IMR-90 (cell line): ENCODE results near the gene PCDHA4.

Experiments
- FOS ChIP-seq: fragments of 150-350 bp; IDR thresholded peaks from 2 replicates; pipeline ENCODE4 v1.6.1; 2016; ENCODE audit warnings: low read depth, low read length
- MAFK ChIP-seq: IDR thresholded peaks from 2 replicates; pipeline ENCODE4 v1.6.1; 2012; ENCODE audit warnings: low read depth, low read length, improper control_type of control experiment
- NFE2L2 ChIP-seq: fragments of 150-350 bp; IDR thresholded peaks from 2 replicates; pipeline ENCODE4 v1.6.1; 2016; ENCODE audit warnings: low read depth, mild to moderate bottlenecking, low read length
- POLR2A ChIP-seq: IDR thresholded peaks from 2 replicates; pipeline ENCODE4 v1.6.1; 2012; ENCODE audit warnings: mild to moderate bottlenecking, low read depth, low read length
- RAD21 ChIP-seq: IDR thresholded peaks from 2 replicates; pipeline ENCODE4 v1.6.1; 2012; ENCODE audit warnings: low read length, improper control_type of control experiment
- RCOR1 ChIP-seq: IDR thresholded peaks from 2 replicates; pipeline ENCODE4 v1.6.1; 2012; ENCODE audit warnings: mild to moderate bottlenecking, low read length, improper control_type of control experiment; ENCODE audit not compliant: insufficient replicate concordance
- RFX5 ChIP-seq: IDR thresholded peaks from 2 replicates; pipeline ENCODE4 v1.8.0; 2012; ENCODE audit warnings: low read depth, mild to moderate bottlenecking, low read length, moderate library complexity
- SMC3 ChIP-seq: fragments of 150-350 bp; IDR thresholded peaks from 2 replicates; pipeline ENCODE4 v1.6.1; 2016; ENCODE audit warnings: low read depth, mild to moderate bottlenecking, antibody characterized with exemption, low read length, moderate library complexity
- TF ChIP-seq, protein P1 (sequence below): conservative IDR thresholded peaks from 2 replicates; pipeline ENCODE4 v1.5.1; 2012; ENCODE audit warnings: mild to moderate bottlenecking, low read depth, low read length, improper control_type of control experiment
- TF ChIP-seq, protein P2 (sequence below): fragments of 150-350 bp; IDR thresholded peaks from 2 replicates; pipeline ENCODE4 v1.6.1; 2016; ENCODE audit warnings: low read depth, mild to moderate bottlenecking, low read length, moderate library complexity, borderline replicate concordance

DNA sequence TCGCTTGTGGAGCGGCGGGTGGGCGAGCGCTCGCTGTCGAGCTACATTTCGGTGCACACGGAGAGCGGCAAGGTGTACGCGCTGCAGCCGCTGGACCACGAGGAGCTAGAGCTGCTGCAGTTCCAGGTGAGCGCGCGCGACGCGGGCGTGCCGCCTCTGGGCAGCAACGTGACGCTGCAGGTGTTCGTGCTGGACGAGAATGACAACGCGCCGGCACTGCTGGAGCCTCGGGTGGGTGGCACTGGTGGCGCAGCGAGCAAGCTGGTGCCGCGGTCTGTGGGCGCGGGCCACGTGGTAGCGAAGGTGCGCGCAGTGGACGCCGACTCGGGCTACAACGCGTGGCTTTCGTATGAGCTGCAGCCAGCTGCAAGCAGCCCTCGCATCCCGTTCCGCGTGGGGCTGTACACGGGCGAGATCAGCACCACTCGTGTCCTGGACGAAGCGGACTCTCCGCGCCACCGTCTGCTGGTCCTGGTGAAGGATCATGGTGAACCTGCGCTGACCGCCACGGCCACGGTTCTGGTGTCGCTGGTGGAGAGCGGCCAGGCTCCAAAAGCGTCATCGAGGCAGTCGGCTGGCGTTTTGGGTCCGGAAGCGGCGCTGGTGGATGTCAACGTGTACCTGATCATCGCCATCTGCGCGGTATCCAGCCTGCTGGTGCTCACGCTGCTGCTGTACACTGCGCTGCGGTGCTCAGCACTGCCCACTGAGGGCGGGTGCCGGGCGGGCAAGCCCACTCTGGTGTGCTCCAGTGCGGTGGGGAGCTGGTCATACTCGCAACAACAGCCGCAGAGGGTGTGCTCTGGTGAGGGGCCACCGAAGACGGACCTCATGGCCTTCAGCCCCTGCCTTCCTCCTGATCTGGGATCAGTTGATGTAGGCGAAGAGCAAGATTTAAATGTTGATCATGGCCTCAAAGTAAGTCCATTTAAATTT lies 36.2 kb downstream of the PCDHA4 start:
- TF ChIP-seq, protein P1, sequence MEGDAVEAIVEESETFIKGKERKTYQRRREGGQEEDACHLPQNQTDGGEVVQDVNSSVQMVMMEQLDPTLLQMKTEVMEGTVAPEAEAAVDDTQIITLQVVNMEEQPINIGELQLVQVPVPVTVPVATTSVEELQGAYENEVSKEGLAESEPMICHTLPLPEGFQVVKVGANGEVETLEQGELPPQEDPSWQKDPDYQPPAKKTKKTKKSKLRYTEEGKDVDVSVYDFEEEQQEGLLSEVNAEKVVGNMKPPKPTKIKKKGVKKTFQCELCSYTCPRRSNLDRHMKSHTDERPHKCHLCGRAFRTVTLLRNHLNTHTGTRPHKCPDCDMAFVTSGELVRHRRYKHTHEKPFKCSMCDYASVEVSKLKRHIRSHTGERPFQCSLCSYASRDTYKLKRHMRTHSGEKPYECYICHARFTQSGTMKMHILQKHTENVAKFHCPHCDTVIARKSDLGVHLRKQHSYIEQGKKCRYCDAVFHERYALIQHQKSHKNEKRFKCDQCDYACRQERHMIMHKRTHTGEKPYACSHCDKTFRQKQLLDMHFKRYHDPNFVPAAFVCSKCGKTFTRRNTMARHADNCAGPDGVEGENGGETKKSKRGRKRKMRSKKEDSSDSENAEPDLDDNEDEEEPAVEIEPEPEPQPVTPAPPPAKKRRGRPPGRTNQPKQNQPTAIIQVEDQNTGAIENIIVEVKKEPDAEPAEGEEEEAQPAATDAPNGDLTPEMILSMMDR = no peak
- no peak for TF ChIP-seq RCOR1
- TF ChIP-seq POLR2A = no peak
- TF ChIP-seq, protein P2, sequence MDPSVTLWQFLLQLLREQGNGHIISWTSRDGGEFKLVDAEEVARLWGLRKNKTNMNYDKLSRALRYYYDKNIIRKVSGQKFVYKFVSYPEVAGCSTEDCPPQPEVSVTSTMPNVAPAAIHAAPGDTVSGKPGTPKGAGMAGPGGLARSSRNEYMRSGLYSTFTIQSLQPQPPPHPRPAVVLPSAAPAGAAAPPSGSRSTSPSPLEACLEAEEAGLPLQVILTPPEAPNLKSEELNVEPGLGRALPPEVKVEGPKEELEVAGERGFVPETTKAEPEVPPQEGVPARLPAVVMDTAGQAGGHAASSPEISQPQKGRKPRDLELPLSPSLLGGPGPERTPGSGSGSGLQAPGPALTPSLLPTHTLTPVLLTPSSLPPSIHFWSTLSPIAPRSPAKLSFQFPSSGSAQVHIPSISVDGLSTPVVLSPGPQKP = no peak
- no peak for TF ChIP-seq FOS
- TF ChIP-seq SMC3 = no peak
- TF ChIP-seq NFE2L2 = no peak
- TF ChIP-seq RFX5 = no peak
- no peak for TF ChIP-seq RAD21
- no peak for TF ChIP-seq MAFK
